ENCODE data around the gene ARHGEF1. TPM values are rescaled to one million over a fixed set of nuclear protein-coding genes. Genes with fewer than 3 reads are reported as not detected.
"Not testable (repeated sequence)": the region's sequence is repeated elsewhere in the genome, so short reads cannot be mapped to it uniquely, and the experiment has no call there.

The ARHGEF1 gene
- total RNA-seq, 1 experiment from 2014 or later: 76.2 TPM

DNA sequence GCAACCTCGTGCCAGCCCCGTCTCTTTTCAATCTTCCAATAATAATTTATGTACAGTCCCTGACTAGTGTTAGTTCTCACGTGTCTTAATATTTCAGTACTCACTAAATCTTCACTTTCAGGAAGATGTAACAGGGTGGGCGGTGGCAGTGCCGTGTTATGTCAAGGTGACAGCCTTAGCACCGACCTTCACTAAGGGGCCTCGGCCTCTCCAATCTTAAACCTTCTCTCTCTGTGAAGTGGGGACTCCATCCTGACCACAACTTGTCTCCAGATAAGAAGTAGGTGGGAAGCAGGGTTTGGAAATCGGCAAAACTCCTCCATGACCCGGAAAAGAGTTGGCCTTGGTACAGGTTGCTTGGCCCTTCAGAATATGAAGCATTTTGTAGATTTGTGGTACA is 21.1 kb upstream of the ARHGEF1 start:
- no peak for DNase-seq (ENCODE audit: low read depth)

DNA sequence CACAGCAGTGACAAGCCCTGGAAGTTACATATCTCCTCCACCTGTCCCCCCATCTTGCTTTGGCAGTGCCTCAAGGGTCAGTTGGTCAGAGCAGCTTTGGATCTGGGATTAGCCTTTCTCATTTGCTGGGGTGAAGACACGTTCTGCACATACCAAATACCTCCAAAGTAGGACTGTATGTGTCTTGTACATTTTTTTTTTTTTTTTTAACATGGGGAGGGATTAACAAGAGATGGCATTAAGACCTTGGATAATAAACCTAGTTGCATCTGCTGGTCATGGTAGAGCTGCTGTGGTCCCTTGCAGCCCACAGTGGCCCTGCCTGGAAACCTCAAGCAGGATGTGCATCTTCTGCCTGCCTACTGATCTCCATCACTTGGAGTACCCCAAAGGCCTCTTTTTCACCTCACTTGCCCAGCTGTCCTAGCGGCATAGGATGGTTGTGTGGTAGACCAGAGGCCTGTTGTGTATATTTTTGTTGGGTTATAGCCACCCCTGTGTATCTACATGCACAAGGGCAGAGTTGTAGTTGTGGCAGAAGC is 20.5 kb upstream of the ARHGEF1 start:
- no peak for DNase-seq (ENCODE audit: low read depth)

DNA sequence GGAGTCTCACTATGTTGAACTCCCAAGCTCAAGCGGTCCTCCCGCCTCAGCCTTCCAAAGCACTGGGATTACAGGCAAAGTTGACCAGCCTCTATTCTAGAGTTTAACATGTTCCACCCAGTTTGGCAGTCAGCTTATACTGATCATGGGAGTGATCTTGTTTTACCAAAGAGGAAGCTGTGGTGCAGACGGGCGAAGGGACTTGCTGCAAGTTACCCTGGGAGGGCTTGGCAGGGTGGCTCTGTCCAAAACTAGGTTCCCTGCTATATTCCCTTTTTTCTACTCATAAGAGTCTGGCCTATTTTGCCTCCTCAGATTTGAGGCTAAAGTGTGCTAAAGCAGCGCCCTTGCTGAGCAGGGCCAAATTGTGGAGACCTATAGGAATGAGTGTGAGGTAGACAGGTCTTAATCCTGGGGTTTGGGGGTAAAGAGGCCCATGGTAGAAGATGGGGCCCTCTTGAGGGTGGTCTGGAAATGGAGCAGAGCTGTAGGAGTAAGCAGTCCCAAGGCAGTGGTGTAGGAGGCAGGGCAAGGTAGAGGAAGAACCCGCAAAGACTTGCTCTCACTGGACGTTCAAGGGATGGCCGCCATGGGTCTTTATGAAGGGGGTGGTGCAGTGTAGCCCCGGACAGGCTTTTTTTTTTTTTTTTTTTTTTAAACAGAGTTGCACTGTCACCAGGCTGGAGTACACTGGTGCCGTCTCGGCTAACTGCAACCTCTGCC is 19.6 kb upstream of the ARHGEF1 start:
- DNase-seq (ENCODE audit: low read depth): no peak

DNA sequence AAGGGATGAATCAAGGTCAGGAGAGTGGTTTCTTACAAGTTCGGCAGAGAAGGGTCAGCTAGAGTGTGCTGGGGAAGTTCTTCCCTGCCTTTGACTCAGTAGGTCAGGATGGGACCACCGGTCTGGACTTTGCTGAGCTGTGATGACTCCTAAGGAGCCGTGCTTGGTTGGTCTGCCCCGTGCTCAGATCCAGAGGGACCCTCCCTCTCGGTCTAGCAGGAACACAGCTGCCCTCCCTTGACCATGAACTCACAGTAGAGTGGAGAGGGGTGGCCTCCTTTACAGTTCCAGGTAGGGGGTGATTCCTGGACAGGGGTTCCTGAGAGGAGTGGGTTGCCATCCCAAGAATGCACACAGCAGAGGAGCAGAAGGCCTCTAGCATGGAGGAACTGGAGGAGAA is 18.6 kb upstream of the ARHGEF1 start:
- no peak for DNase-seq (ENCODE audit: low read depth)

DNA sequence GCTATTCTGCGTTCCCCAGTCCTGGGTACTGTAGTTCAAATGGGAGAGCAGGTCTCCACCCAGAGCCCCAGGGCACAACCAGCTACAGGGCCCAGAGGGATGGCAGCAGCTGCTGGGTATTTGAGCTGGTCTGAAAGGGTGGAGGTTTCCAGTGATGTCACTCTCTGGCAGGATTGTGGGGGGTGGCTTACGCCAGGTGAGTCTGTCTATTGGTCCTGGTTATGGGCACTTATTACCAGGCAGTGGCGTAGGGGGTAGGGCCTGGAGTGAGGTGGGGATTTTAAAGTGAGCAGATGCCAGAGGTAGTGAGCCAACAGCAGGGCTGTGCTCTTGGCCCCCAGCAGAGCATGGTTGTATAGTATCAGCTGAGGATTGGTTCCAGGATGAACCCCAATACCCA is 16.7 kb upstream of the ARHGEF1 start:
- DNase-seq (ENCODE audit: low read depth): no peak

DNA sequence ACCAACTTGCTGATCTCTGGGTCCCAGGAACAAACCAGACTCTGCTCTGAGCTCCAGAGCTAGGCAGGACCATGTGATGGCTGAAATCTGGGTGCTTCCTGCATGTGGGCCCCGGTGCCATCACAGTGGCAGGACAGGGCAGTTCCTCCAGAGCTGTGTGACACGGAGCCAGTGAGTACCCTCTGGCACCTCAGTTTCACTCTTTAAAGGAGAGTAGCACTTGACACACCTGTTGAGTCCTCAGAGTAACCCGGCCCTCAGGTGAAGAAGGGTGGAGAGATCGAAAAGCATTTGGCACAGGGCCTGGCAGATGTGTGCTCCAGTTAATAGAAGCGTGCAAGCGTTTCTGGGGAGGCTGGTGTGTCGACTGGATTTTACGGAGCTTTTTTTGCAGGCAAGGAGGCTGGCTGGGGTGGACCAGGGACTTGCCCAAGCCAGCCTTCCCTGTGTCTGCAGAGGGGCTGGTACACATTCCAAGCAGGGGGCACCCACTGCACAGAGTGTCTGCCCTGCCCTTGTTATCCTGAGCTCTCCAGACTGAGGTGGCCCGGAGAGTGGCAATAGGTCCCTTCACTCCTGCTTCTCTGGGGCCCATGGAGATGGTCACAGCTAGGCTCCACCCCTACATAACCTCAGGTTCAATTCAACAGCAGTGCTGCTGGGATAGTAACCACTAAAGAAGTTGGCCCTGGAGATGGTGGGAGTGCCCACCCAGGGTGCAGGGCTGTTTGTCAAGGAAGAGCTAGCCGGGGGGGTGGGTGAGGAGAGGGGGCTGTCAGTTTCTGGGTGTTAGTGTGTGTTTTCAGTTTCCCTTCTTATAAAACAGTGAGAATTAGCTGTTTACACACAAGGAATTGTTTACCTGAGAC is 14.6 kb upstream of the ARHGEF1 start:
- DNase-seq (ENCODE audit: low read depth): no peak

DNA sequence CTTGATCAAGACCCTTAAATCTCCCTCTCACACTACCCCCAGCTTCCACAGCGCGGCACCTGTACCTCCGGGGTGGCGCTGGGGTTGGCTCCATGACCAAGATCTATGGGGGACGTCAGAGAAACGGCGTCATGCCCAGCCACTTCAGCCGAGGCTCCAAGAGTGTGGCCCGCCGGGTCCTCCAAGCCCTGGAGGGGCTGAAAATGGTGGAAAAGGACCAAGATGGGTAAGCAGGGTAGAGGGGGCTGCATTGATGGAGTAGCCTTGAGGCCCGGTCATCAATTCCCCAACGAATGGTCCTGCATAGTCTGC is 14.0 kb upstream of the ARHGEF1 start:
- DNase-seq (ENCODE audit: low read depth): no peak

DNA sequence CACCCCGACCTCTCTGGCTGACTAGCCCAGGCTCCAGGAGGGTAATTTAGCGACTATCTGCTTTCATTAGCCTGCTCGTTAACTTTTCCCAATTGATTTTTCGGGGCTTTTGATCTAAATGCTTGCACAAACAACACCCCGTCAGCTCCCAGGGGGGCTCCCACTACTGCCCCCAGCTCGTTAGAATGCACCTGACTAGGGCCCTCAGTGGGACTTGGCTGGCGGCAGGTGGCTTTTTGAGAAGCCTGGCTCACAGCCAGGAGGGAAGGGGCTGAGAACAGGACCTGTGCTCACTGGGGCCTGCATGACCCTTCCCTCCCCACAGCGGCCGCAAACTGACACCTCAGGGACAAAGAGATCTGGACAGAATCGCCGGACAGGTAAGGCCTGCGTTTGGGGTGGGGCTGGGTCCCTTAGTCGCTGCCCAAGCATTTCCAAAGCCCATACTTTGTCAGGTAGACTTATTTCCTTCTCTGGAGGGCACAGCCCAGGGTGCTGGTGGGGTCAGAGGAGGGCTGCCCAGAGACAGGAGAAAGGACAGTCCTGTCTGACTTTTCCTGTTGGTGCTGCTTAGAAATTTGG is 13.5 kb upstream of the ARHGEF1 start:
- DNase-seq (ENCODE audit: low read depth): no peak

DNA sequence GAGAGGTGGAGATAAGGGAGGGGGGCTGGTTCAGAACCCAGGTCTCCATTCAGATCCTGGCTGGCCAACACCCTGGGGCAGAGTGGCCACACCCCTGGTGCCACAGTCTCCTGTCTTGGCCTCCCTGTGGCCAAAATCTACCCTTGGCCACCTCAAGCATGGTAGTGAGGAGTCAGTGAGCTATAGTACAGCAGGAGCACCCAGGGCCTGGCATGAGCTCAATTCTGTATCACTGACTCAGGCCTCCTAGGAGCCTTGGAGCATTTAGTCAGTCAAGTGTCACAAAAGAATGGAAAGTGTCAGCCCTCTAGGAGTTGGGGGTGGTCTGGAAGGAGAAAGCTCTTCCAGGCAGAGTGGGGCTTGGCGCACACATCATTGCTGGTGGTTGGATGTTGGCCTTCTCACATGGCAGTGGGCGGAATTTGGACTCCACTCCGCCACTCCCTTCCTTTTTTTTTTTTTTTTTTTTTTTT is 12.5 kb upstream of the ARHGEF1 start:
- peak; percentile 58 for DNase-seq (ENCODE audit: low read depth)

DNA sequence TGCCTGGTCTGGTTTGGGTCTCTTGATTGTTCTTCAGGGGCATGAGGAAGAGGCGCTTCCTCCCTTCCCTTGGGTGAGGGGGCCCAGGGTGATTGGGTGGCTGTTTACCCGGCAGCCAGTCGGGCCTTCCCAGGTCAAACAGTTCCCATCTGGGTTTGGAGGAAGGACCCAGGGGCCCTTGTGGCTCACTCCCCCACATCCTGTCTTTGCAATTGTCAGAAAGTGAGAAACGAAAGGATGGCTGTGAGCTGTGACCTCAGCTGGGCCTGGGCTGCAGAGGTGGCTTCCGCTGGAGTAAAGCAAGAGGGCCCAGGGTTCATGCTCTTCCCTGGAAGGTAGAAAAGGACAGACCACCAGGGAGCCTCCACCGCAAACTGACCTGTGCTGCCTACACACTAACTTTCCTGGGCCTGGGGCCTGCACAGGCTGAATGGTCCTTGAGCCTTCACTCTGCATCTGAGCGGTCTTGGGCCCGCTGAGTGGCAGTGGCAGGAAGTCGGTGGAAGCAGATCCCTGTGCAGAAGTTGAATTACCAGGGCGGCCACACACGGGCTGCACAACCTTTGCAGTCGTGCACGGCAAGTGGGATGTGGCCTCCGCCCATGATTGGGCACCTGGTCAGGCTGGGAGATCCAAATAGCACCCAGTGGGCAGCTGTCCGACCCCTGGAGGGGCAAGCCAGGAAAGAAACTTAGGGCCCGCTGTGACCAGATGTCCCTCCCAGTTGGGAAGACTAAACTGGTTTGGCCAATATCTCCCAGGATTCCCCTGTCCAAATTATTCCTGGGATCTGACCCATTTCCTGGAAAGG is 11.2 kb upstream of the ARHGEF1 start:
- DNase-seq (ENCODE audit: low read depth): peak; percentile 41

DNA sequence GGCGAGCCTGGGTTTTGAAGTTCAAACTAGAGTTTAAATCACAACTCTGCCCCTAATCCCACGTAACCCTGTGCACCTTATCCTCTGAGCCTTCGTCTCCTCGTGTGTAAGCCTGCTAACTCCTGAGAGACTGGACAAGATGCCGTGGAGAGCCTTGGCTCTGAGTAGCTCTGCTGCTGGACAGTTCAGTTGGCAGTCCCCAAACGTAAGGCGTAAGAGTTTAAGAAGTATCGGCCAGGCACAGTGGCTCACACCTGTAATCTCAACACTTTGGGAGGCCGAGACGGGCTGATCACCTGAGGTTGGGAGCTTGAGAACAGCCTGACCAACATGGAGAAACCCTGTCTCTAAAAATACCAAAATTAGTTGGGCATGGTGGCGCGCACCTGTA is 10.6 kb upstream of the ARHGEF1 start:
- DNase-seq (ENCODE audit: low read depth): no peak

DNA sequence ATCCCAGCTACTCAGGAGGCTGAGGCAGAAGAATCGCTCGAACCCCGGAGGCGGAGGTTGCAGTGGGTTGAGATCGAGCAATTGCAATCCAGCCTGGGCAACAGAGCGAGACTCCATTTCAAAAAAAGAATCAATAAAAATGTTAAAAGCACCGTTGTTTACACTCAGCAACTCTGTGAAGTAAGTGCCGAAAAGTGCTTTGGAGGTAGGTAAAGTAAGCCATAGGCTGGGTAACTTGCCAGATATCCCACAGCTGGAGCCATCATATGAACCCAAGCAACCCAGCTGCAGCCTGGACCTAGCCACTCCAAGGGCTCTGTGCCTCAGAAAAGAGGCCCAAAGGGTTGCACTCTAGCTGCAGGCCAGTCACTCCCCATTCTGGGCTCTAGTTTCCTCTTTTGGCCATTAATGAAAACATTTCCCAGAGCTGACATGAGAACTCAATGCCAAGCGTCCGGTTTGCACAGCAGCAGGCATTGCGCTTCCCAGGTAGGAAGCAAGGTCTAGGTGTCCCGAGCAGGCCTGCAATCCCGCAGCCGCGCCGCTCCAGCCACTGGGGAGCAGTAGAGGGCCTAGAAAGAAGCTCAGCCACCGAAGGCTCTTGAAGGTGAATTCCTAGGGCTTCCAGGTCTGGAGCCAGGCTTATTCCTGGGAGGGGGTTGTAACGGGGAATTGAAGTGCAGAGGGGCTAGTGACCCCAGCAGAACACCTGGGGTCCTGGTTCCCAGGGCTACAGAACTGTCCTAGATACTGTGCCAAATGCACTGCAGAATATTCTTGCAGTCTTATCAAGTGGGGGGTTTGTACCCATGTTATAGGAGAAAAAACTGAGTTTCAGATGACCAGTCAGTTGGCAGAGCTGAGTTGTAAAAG is 10.0 kb upstream of the ARHGEF1 start:
- peak; percentile 83 for DNase-seq (ENCODE audit: low read depth)

DNA sequence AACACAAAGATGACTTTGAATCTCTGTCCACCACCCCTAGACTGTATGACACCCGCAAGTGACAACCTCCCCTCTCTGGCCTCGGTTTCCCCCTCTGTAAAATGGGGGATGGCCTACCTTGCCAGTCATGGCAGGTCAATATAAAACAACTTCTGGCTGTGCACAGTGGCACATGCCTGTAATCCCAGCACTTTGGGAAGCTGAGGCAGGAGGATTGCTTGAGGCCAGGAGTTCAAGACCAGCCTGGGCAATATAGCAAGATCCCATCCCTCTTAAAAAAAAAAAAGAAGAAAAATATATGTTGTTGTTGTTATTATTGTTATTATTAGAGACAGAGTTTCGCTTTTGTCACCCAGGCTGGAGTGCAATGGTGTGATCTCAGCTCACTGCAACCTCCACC is 7.0 kb upstream of the ARHGEF1 start:
- DNase-seq (ENCODE audit: low read depth): not testable (repeated sequence)

DNA sequence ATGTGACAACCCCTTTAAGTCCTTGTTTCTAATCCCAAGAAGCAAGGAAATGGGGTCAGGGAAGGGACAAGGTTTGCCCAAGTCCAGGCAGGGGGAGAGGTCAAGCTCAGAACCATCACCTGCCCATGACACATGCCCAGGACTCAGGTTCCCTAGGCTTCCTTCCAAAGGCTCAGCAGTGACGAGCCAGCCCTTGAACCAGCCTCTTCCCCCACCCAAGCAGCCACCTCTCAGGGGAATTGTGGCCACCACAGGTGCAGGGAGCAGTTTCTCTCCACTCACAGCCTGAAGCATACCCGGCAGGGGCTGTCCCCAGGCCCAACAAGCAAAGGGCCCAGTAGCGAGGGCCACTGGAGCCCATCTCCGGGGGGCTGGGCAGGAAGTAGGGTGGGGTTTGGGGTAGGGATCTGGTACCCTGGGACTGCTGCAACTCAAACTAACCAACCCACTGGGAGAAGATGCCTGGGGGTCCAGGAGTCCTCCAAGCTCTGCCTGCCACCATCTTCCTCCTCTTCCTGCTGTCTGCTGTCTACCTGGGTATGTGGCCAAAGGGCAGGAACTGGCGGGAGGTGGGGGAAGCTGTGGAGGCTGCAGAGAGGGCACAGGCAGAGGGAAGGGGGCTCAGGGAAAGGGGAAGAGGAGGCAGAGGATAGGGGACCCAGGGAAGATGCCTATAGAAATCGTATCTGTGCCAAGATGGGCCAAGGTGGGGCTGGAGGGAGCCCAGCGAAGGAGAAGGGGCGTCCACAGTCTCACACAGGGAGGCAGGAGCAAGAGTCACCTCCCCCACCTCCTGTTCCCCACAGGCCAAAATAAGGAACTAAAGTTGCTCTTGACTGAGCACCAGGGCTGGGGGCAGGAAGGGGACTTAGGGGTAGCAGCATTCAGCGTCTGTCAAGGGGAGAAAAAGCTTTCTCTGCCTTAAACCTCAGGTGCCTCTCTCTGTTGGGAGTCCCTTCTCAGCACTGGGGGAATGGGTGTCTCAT is 5.8 kb upstream of the ARHGEF1 start, which contains the start of gene CD79A:
CD79A (plus strand) TSS at position 433 of the 986 bp plus-strand sequence; CDS start at position 459, 26 bp downstream.
- DNase-seq (ENCODE audit: low read depth): no peak

DNA sequence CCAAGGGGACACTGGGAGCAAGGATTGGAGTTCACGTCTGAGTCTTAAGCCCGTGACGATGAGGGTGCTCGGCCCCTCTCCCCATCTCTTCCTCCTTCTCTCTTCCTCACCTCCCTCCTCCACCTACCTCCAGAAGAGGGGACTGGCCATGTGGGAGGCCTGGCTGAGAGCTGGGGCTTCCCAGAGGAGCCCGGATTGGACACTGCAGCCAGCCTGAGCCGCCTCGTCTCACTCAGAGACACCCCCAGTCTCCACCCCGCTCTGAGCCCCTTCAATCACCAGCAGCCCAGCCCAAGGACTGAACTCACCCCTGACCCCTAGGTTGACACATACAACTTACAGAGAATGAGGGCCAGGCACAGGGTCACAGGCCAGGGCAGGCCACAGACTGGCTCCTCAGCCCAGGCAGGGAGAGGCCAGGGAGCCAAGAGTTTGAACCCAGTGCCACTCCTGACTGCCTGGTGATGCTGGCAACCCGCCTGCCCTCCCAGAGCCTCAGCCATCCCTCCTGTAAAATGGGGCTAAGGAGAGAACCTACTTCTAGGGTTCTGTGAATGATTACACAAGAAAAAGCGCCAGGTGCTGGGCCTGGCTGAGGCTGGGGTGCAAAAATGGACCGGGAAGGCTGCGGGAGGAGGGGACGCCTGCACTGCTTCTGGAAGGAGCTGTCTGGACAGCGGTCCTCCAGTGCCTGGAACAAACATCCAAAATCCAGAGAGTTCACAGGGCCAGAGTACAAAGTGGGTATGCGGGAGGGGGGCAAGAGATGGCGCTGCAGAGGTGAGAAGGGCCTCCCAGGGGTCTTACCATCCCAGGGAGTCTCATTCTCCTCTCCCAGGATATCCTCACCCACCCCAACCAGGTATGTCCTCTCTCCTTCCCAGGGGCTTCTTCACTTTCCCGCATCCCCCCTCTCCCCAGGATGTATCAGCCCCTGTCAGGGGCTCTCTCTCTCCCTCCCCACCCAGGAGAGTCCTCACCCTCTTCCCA is 4.8 kb upstream of the ARHGEF1 start:
- DNase-seq (ENCODE audit: low read depth): no peak

DNA sequence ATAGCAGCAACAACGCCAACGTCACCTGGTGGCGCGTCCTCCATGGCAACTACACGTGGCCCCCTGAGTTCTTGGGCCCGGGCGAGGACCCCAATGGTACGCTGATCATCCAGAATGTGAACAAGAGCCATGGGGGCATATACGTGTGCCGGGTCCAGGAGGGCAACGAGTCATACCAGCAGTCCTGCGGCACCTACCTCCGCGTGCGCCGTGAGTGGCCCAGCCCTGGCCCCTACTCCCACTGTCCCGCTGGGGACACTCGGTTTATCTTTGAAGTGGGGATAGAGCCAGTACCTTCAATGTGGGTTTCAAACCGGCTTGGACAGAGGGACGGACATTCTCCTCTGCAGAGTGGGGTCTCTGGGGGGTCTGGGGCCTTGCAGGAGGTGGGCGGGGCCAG is 3.9 kb upstream of the ARHGEF1 start:
- no peak for DNase-seq (ENCODE audit: low read depth)

DNA sequence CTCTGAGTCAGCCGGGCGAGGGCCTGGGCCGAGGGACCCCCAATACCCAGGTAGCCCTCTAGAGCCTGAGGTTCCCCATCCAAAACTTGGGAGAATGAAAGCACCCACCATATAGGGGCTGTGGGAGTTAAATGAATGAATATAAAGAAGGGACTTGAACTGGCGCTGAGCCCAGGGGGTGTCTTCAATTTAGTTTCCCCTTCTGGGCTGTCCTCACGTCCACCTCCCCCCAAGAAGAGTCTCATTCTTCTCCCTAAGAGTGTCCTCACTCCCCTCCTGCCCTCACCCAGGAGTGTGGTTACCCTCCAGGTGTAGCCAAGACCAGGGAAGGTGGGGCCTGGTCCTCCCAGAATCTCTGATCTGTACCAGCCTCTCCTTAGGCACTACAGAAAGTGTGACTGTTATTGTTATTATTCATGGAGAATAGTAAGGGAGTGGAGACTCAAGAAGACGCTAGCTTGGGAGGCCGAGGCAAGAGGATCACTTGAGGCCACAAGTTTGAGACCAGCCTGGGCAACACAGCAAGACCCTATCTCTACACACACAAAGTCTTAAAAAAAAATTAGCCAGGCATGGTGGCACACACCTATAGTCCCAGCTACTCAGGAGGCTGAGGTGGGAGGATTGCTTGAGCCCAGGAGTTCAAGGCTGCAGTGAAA is 3.2 kb upstream of the ARHGEF1 start:
- DNase-seq (ENCODE audit: low read depth): no peak

DNA sequence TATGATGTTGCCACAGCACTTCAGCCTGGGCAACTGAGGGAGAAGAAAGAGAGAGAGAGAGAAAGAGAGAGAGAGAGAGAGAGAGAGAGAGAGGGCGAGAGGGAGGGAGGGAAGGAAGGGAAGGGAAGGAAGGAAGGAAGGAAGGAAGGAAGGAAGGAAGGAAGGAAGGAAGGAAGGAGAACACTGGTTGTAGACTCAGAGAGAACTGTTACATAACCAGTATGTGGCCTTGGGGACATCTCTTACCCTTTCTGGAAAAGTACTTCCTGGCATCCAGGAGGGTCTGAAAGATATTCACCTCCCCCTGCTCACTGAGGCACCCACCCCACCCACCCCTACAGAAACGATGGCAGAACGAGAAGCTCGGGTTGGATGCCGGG is 2.7 kb upstream of the ARHGEF1 start:
- no peak for DNase-seq (ENCODE audit: low read depth)

Measured in Daoy (cell line).